ENCODE measurements around the gene LMO2.

The LMO2 gene

DNA sequence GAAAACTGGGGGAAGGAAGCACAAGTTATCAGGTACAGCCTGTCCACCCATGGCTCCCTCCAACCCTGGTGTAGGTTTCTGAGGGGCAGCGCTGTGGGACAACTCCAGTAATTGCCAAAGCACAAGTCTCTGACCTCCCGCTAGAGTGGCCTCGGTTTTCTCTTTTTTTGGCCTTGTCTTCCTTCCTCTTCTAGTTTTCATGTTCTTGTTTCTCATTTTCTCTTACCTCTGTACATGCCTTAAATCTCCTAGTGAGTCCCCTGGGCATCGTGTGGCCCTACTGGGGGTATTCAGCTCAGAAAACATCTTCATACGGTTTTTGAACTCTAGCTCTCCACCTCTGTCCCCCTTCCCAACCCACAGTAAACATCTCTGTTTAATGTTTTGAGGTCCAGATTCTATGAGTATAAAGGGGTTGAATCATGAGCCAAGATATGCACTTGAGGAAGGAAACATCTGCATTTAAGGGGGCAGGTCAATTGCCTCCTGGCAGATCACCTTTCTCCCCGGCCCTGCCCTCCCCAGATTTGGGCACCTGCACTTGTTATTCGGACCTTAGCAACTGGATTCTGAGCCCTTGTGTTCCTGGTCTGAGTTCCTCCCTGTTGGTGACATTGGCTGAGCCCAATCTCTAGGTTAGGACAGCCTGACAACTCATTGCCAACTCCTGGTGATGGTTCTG, 8.4 kb upstream of the LMO2 start:
- Mint-ChIP-seq H3K27me3 (peaks cover 77% of the 10 kb centered on the region), H3K9me3 (no peaks in the 10 kb centered on the region), H3K4me1 (no peaks in the 10 kb centered on the region), H3K4me3 (no peak overlapping the region), H3K27ac (no peak overlapping the region)
- no peak for ATAC-seq
- no peak for DNase-seq

DNA sequence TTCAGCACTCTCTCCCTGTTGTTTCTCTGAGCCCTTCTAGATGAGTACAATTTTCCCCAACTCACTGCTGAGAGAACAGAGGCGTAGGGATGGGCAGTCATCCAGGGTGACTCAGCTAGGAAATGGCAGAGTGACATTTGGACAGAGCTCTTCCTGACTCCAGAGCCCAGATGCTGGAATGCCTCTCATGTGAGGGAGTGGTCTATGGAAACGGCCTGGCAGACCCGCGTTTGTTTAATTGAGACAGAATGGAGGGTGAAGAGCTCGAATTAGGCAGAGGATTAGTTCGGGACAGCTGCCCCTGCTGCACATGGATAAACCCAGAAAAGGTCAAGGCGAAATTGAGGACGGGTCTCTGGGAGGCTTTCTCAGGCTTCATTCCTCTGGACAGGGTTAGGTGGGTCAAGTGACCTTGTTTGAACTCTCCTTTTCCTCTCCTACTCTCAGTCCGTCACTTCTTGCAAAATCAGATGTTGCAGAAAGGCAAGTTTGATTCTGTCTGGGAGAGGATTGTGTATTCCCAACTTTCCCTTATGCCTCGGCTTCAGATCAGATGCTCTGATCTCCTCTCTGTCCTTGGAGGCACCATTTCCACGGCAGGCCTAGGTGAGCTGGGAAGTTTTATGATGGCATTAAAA, 7.6 kb upstream of the LMO2 start:
- Mint-ChIP-seq H3K9me3 (no peaks in the 10 kb centered on the region), H3K4me1 (peaks cover 6% of the 10 kb centered on the region), H3K4me3 (no peak overlapping the region), H3K27me3 (peaks cover 76% of the 10 kb centered on the region), H3K27ac (no peak overlapping the region)
- no peak for ATAC-seq
- DNase-seq: no peak

DNA sequence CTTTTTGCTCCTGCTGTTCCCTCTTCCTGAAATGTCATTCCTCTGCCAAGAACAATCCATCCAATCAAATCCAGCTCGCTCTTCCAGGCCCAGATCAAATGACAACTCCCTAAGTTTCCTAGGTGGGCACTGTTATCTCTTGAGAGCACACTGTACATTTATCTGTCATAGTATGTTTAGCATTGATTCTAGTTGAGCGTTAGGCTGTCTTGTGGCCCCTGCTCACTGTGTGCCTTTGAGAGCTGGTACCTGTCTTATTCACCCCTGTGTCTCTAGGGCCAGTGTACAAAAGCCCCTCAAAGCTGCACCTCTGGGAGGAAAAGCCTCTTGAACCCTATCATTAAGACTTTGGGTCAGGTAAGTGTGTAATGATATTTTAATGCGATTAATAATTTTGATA, 7.1 kb upstream of the LMO2 start:
- no peaks in the 10 kb centered on the region for H3K9me3 Mint-ChIP-seq
- H3K27me3 Mint-ChIP-seq: peaks cover 76% of the 10 kb centered on the region
- H3K4me3 Mint-ChIP-seq: no peak overlapping the region
- no peak for ATAC-seq
- H3K4me1 Mint-ChIP-seq: peaks cover 11% of the 10 kb centered on the region
- no peak overlapping the region for H3K27ac Mint-ChIP-seq
- no peak for DNase-seq

DNA sequence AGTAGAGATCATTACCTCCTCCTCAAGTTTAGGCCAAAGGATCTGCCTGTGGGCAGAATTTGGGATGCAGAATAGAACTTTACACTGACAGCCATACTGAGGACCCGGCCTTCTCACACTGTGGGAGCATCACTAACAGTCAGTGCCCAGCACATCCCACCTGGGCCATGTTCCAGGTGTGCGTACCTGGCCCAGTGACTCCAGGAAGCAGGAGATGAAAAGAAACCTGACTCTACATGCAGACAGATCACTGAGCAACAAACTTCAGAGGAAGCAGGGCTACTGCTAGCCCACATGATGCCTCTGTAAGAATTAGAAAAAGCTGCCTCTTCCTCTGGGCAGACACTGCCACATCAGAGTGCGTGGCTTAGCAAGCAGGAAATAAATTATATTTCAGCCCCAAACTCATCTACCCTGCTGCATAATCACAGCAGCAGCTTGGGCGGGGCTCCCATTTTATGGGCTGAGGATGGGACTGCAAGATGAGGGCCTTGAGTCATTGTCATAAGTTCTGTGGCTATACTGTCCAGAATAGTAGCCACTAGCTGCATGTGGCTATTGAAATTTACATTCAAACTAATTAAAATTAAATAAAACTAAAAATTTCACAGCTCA, 6.0 kb upstream of the LMO2 start:
- Mint-ChIP-seq H3K4me3 (no peak overlapping the region), H3K4me1 (peaks cover 22% of the 10 kb centered on the region), H3K27ac (no peak overlapping the region), H3K9me3 (no peaks in the 10 kb centered on the region), H3K27me3 (peaks cover 79% of the 10 kb centered on the region)
- DNase-seq (no peak), ATAC-seq (no peak)

DNA sequence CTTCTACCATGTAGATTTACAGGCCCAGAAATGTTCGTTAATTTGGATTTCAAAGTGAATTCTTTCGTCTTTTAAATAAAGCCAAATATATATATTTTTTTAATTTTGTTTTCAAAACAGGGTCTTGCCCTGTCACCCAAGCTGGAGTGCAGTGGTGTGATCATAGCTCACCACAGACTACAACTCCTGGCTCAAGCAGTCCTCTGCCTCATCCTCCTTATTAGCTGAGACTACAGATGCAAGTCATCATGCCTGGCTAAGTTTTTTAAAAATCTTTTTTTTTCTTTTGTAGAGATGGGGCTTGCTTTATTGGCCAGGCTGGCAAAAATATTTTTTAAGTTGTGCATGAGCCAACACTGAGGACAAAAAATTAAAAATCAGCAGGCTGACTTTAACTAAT, 5.0 kb upstream of the LMO2 start:
- no peak for ATAC-seq
- no peak overlapping the region for H3K4me3 Mint-ChIP-seq
- no peak overlapping the region for H3K27ac Mint-ChIP-seq
- no peak for DNase-seq
- H3K9me3 Mint-ChIP-seq: no peaks in the 10 kb centered on the region
- peaks cover 31% of the 10 kb centered on the region for H3K4me1 Mint-ChIP-seq
- H3K27me3 Mint-ChIP-seq: peaks cover 79% of the 10 kb centered on the region

DNA sequence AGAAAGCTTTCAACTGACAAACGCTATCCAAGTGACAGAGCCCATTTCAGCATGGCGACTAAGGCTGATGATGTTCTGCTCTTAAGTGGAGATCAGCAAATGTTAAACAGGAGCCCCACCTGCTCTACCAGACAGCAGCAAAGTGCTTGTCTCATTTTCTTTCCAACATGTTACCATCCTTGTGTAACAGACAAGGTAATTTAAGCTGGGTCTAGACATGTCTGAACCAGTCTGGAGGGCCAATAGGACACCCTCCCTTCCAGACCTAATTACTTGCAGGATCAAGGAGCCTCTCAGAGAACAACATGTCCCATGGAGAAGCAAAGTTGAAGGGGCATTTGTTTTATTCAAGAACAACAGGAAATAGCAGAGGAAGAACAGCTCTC, 3.9 kb upstream of the LMO2 start:
- ATAC-seq: no peak
- H3K4me1 Mint-ChIP-seq: peaks cover 42% of the 10 kb centered on the region
- H3K4me3 Mint-ChIP-seq: no peak overlapping the region
- no peaks in the 10 kb centered on the region for H3K9me3 Mint-ChIP-seq
- H3K27ac Mint-ChIP-seq: no peak overlapping the region
- DNase-seq: no peak
- H3K27me3 Mint-ChIP-seq: peaks cover 80% of the 10 kb centered on the region

DNA sequence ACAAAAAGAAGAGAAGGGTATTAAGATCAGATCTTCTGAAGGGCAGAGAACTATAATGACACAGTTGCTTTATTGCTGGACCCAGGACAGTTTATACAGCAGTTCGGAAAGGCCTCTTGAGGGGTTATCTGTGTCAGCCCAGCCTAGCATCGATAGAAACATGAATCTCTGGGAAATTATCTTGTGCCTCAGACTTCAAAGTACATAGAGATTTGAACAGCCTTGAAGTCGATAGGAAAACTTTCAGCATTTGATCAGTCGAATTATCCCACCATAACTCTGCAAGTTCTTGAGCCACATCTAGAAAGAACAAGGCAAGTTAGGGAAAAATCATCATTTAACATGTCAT, 2.5 kb upstream of the LMO2 start:
- Mint-ChIP-seq H3K4me1 (peaks cover 42% of the 10 kb centered on the region), H3K9me3 (no peaks in the 10 kb centered on the region), H3K27ac (no peak overlapping the region), H3K27me3 (peaks cover 73% of the 10 kb centered on the region), H3K4me3 (peak overlapping the region; percentile 49 to 65)
- ATAC-seq (no peak), DNase-seq (no peak)

DNA sequence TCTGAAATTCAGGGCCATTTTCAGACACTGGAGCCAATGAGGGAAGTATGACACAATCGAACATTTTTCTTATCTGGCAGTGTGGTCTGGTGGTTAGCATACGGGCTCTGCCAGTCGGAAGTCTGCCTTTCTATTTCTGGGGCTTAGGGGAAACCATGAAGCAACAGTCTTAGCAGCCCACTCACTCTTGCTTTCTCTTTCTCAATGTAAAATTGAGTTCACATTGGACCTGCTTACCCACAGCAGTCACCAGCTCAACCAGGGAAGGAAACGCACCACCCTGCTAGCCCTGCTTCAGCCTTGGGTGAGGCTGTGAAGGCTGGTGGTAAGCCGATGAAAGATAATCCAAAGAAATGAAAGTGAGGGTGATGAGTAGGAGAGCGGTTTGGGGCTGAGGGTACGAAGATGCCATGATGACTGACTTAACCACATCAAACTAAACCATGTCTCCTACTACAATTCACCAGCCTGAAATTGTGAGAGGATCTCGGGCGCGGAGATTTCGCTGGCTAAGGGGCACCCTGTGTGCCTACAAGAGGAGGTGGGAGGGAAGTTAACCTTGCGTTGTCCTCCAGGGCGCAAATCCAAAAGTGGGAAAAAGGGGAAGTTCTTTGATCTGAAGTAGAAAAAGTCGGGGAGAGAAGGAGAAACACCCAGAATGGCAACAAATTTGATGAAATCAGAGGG, 2.0 kb upstream of the LMO2 start:
- DNase-seq (peak; percentile 81 to 95), ATAC-seq (peak; percentile 97)
- Mint-ChIP-seq H3K9me3 (no peaks in the 10 kb centered on the region), H3K4me1 (peaks cover 42% of the 10 kb centered on the region), H3K4me3 (peak overlapping the region; percentile 65 to 67), H3K27me3 (peaks cover 73% of the 10 kb centered on the region), H3K27ac (peak overlapping the region; percentile 62 to 63)

DNA sequence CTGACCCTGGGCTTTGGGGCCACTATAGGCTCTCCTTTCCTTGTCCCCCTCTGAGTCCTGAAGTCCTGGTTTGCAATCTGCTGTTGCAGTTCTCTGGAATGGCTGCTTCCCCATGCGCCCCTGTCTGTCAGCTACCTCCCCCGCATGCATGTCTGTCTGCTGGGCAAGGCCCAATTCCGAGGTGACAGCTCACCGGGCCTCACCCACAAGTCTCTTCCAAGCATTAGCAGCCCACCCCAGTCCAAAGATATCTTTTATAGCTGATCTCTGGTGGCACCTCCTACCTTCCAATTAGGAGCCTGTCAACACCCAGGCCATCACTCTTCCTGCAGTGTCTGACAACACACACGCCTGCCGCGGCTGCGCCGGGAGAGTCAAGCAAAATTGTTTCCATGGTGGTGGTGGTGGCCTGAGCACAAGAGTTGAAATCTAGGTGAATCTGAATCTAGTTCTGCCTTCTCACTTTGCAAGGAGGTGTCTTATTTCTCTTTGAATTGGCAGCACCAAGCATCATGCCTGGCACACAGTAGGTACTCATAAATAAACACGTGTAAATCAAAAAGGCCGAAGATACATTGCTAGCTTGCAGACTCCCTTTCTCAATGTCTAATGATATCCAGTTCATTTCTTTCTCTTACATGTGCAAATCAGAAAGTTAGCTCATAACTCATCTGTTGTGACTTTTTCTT, 1.2 kb upstream of the LMO2 start:
- peaks cover 77% of the 10 kb centered on the region for H3K27me3 Mint-ChIP-seq
- ATAC-seq (peak; percentile 0), DNase-seq (no peak)
- H3K4me3 Mint-ChIP-seq: peak overlapping the region; percentile 65 to 67
- H3K4me1 Mint-ChIP-seq: peaks cover 42% of the 10 kb centered on the region
- no peaks in the 10 kb centered on the region for H3K9me3 Mint-ChIP-seq
- H3K27ac Mint-ChIP-seq: peak overlapping the region; percentile 62 to 63

DNA sequence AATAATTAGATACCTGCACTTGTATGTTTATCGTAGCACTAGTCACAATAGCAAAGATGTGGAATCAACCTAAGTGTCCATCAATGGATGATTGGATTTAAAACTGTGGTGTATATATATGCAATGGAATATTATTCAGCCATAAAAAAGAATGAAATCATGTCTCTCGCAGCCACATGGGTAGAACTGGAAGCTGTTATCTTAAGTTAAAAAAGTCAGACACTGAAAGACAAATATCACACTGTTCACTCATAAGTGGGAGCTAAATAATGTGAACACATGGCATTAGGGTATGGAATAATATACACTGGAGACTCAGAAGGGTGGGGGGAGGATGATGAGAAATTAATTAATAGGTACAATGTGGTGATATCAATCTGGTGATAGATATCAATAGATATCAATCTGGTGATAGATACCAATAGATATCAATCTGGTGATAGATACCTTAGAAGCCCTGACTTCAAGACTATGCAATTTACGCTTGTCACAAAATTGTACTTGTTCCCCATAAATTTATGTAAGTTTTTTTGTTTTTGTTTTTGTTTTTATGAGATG, 2.0 kb downstream of the LMO2 start:
- no peak overlapping the region for H3K4me3 Mint-ChIP-seq
- no peaks in the 10 kb centered on the region for H3K9me3 Mint-ChIP-seq
- H3K4me1 Mint-ChIP-seq: peaks cover 45% of the 10 kb centered on the region
- H3K27me3 Mint-ChIP-seq: peaks cover 92% of the 10 kb centered on the region
- H3K27ac Mint-ChIP-seq: no peak overlapping the region
- no peak for ATAC-seq
- no peak for DNase-seq

DNA sequence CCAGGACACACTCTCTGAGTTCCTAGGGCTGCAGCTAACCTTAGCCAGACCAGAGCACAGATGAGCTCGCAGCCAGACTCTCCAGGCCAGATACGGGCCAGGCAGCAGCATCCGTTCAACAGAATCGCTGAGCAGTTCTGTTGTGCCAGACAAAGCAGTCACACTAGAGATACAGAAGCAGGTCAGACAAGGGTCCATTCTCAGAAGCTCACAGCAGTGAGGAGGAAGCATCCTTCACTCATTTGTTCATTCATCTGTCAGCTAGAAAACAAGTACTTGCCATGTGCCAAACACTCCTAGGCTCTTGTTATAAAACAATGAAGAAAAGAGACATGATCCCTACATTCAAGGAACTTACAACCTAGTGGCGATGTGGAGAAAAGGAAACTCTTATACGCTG, 2.6 kb downstream of the LMO2 start:
- DNase-seq (no peak), ATAC-seq (no peak)
- Mint-ChIP-seq H3K4me1 (peaks cover 40% of the 10 kb centered on the region), H3K27me3 (peaks cover 92% of the 10 kb centered on the region), H3K9me3 (no peaks in the 10 kb centered on the region), H3K4me3 (no peak overlapping the region), H3K27ac (no peak overlapping the region)

DNA sequence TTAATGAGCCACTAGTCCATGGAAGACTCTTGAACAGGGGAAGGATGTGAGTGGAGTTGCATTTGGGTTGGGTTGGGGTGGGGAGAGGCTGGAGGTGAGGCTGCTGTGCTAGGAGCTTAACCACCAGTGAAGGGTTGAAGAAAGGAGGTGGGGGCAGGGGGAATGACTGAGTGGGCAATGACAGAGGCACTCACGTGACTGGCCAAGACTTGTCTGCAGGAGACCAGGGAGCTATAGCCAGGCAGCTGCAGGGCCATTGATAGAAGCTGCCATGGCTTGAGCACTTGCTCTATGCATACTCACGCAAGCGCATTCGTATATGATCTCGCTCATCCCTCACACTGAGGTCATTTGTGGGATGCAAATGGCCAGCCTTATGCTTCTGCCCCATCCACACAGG, 4.0 kb downstream of the LMO2 start:
- H3K27me3 Mint-ChIP-seq: peaks cover 94% of the 10 kb centered on the region
- H3K4me1 Mint-ChIP-seq: peaks cover 26% of the 10 kb centered on the region
- DNase-seq (no peak), ATAC-seq (no peak)
- no peaks in the 10 kb centered on the region for H3K9me3 Mint-ChIP-seq
- H3K4me3 Mint-ChIP-seq: no peak overlapping the region
- no peak overlapping the region for H3K27ac Mint-ChIP-seq

DNA sequence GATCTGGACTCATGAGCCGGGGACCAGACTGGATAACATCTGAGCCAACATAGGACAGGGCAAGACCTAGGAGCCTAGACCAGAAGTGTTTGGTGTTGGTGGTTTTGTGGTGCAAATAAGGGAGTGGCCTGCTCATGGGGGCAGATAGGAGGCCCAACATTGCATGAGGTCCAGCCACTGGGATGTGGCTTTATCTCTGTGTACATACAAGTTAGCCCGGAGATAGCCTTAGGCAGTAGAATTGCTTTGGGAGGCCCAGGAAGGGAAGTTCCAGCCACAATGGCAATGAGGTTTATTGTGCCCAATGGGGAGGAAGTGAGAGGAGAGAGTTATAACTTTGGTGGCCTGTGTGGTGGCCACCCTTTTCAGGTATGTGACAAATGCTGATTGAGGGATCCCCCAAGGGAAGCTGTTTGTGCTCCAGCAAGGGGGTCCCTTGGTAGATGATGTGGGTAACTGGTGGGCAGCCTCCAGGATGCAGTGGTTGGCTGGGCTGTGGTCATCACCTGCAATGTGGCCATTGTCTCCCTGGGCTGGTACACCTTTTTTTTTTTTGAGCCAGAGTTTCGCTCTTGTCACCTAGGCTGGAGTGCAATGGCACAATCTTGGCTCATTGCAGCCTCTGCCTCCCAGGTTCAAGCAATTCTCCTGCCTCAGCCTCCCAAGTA, 6.4 kb downstream of the LMO2 start:
- Mint-ChIP-seq H3K27ac (no peak overlapping the region), H3K27me3 (peaks cover 95% of the 10 kb centered on the region), H3K9me3 (no peaks in the 10 kb centered on the region), H3K4me1 (peaks cover 5% of the 10 kb centered on the region), H3K4me3 (no peak overlapping the region)
- ATAC-seq: no peak
- no peak for DNase-seq

DNA sequence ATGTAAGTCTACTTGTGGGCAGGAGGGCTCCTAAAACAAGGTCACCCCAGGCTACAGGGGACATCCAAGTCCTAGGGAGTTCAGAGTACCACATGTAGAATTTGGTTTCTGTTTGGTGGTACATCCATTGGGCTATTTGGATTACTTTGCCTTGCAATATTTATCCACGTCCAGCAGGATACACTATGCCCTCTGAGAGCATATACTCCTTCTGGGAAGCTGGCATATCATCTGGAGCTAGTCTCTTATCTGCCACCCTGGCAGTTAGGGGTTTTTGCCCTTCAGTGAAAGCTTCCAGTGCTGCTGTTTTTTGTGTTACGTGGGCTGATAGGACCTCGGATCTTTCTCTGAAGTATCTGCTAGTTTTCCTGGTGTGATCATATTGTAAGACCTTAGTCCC, 7.3 kb downstream of the LMO2 start:
- H3K4me1 Mint-ChIP-seq: peaks cover 5% of the 10 kb centered on the region
- DNase-seq (no peak), ATAC-seq (no peak)
- H3K27me3 Mint-ChIP-seq: peaks cover 95% of the 10 kb centered on the region
- H3K4me3 Mint-ChIP-seq: no peak overlapping the region
- no peaks in the 10 kb centered on the region for H3K9me3 Mint-ChIP-seq
- no peak overlapping the region for H3K27ac Mint-ChIP-seq

DNA sequence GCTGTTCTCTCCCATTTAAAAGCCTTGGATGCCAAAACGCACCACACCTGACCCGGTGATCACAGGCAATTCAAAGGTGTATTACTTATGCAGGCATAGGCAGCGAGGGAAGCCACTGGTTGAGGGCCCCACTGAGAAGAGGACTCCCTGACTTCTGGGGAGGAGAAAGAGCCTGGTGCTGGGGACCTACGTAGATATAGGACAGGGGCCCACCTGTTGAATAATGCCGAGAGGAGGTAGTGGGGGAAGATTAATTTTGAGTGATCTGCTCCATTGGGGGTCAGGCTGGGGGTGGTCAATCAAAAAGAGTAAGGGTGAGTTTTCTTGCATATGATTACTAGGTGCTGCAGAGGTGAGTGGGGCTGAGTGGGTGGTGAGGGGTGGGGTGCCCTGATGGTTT, 7.8 kb downstream of the LMO2 start:
- Mint-ChIP-seq H3K4me3 (no peak overlapping the region), H3K27ac (no peak overlapping the region), H3K4me1 (peaks cover 5% of the 10 kb centered on the region), H3K9me3 (no peaks in the 10 kb centered on the region), H3K27me3 (peaks cover 94% of the 10 kb centered on the region)
- DNase-seq (no peak), ATAC-seq (no peak)
